Ovary (tissue), 3 donors: ENCODE results near the gene TRAPPC3.

Experiments
- CTCF ChIP-seq, 3 donors: fragments of 450-650 bp in 2 of 3; fragments of 200-600 bp in 1 of 3; IDR thresholded peaks; one replicate each; pipeline versions ENCODE4 v1.5.1 to v1.8.0; 2016 to 2022; ENCODE audit warnings: antibody characterized with exemption in 3 of 3, mild to moderate bottlenecking in 1 of 3
- EP300 ChIP-seq: sonication (generic); formaldehyde crosslinking; IDR thresholded peaks from one replicate; pipeline ENCODE4 v1.6.1; 2017; ENCODE audit warnings: antibody characterized with exemption
- POLR2A ChIP-seq: fragments of 450-650 bp; IDR thresholded peaks from one replicate; pipeline ENCODE4 v1.6.1; 2017; ENCODE audit warnings: antibody characterized with exemption, mild to moderate bottlenecking, moderate library complexity
- donor health status: DM: no; HTN: no; CAD: no.

- TF ChIP-seq CTCF (IDR thresholded peaks at IDR 0.05) = no peak
- TF ChIP-seq EP300 = no peak
- TF ChIP-seq POLR2A = no peak
Measured at GRCh38 chr1:36148821-36149236, 457 bp downstream of the TRAPPC3 start.
